Suppressor macrophage treated with lipopolysaccharide for 1 hour (primary cell): ENCODE data around the gene BABAM2.
"Not testable (repeated sequence)": the region's sequence is repeated elsewhere in the genome, so short reads cannot be mapped to it uniquely, and the experiment has no call there.

Source experiments
- DNase-seq, 3 donors: peaks; one replicate each; pipeline ENCODE4 v3.0.0-alpha.2; 2020 to 2022

The BABAM2 gene

DNA sequence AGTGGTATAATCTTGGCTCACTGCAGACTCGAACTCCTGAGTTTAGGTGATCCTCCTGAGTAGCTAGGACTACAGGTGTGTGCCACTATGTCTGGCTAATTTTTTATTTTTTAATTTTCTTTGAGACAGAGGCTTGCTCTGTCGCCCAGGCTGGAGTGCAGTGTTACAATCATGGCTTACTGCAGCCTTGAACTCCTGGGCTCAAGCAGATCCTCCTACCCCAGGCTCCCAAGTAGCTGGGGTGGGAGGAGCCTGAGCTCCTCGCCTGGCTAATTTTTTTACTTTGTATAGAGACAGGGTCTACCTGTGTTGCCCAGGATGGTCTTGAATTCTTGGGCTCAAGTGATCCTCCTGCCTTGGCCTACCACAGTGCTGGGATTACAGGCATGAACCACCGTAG is 62.5 kb downstream of the BABAM2 start:
- no peak for DNase-seq

GRCh38 chr2:27954221-27954673 is 63.7 kb downstream of the BABAM2 start:
- DNase-seq: peak in 1 of 3 donors; percentile 28

DNA sequence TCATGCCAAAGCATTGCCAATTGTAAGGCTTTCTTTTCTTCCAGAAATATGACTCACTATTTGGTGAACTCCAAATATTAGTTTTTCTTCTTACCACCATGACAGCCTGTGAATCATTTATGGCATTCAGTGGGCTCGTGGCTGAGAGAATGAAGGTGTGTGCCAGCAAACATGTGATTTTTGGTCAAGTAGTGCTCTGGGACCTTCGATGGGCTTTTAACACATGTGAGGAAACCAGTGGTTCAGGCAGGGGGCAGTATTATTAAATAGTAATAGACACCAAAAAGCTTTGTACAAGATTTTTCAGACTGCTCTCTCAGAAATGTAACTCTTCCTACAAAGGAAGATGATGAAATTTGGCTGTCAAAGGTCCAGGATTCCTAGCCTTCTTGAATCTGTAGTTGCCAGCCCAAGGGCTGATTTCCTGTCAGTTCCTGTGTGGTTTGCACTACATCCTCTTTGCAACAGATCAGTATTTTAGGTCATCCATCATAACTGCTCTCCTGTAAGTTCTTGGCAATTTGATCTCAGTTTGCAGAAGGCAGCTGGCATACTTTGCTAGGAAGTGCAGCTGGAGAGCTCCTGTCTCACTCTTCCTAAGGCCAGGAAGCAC is 64.3 kb downstream of the BABAM2 start:
- DNase-seq: peak; percentile 64 to 78 (median 66)

DNA sequence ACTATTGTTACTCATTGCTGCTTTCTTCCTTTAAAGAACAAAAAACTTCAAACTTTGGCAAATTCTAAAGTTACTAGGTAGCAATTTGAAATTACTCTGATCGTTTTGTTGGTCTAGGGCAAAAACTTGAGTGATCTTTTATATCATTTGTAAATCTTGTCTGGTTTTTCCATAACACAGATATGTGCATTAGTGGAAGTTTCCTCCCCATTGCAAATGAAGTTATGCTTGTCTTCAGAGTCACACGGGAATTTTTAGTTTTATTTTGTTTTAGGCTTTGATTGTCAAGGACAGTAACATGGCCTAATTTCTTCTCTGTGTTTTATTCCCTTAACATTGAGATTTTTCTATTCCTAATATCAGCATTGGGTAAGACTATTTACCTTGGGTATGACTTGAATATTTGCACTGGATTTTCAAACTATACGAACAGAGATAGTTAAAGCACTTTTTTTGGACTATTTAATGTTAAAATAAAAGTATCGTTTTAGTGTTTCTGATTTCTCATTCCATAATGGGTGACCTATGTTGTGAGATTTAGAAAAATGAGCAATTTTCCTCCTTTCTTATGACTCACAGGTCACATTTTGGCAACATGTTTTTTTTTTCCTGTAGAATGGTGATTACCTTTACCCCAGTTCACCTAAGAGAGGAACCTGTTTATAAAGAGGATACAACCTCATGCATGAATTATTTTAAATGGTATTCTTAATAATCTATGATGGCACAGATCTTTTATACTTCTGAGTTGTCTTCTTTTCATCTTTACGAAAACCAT is 65.0 kb downstream of the BABAM2 start:
- DNase-seq: peak in 2 of 3 donors; percentile 55 to 61

GRCh38 chr2:27956888-27957287 is 66.4 kb downstream of the BABAM2 start:
- peak; percentile 72 to 96 (median 94) for DNase-seq

- no peak for DNase-seq
Measured at GRCh38 chr2:27958711-27959378, 68.3 kb downstream of the BABAM2 start.

- DNase-seq: peak; percentile 35 to 65 (median 61)
Measured at GRCh38 chr2:27959496-27959895, 69.0 kb downstream of the BABAM2 start.

GRCh38 chr2:27960237-27960912 is 69.8 kb downstream of the BABAM2 start:
- peak in 1 of 3 donors; percentile 22 for DNase-seq

- DNase-seq: peak in 1 of 3 donors; percentile 17
Measured at GRCh38 chr2:27962006-27962405, 71.5 kb downstream of the BABAM2 start.

DNA sequence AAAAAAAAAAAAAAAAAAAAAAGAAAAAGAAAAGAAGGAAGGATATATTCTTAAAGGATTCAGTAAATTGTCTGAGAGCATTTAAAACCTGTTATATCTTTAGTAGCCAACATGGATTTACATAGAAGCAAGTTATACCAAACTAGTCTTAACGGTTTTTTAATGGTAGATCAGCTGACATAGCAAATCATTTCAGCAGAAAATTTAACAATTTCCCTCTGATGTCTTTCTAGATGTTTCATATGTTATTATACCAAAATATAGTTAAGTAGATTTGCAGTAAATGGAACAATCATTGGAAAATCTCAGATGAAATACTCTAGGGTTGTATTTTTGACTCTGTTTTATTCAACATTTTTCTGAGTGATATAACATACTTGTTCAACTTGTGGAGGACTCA is 72.9 kb downstream of the BABAM2 start:
- no peak for DNase-seq

- DNase-seq: no peak
Measured at GRCh38 chr2:27964067-27964466, 73.5 kb downstream of the BABAM2 start.

- no peak for DNase-seq
Measured at GRCh38 chr2:27965841-27966240, 75.3 kb downstream of the BABAM2 start.

DNA sequence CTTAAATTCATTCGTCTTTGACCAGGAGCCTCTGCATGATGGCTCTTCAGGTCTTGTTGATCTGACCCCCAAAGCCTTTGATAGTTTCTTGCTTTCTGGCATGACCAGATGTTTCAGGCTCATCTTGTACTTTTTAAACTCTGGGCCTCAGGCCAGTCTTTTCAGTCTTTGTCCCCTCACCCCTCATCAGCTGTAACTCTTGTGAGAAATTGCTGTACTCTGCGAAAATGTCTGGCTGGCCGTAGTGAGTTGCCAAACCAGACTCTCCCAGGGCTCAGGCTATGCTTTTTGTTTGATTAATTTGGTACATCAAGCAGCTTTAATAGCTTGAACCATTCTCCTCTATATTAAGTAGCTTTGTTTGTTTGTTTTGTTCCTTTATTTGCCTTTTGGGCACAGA is 75.9 kb downstream of the BABAM2 start:
- DNase-seq: no peak

DNA sequence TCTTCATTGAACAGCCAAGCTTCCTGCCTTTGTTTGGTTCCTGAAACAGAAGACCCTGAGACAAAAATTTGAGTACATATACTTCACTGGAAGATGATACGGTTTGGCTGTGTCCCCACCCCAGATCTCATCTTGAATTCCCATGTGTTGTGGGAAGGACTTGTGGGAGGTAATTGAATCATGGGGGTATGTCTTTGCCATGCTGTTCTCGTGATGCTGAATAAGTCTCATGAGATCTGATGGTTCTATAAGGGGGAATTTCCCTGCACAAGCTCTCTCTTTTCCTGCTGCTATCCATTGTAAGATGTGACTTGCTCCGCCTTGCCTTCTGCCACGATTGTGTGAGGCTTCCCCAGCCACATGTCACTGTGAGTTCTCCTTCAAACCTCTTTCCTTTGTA is 76.5 kb downstream of the BABAM2 start:
- peak; percentile 29 to 64 (median 52) for DNase-seq

DNA sequence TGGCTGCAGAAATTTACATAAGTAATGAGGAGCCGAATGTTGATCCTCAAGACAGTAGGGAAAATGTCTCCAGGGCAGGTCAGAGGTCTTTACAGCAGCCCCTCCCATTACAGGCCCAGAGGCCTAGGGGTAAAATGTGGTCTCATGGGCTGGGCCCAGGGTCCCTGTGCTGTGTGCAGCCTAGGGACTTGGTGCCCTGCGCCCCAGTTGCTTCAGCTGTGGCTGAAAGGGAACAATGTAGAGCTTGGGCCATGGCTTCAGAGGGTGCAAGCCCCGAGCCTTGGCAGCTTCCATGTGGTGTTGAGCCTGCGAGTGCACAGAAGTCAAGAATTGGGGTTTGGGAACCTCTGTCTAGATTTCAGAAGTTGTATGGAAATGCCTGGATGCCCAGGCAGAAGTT is 77.5 kb downstream of the BABAM2 start:
- DNase-seq: not testable (repeated sequence)

DNA sequence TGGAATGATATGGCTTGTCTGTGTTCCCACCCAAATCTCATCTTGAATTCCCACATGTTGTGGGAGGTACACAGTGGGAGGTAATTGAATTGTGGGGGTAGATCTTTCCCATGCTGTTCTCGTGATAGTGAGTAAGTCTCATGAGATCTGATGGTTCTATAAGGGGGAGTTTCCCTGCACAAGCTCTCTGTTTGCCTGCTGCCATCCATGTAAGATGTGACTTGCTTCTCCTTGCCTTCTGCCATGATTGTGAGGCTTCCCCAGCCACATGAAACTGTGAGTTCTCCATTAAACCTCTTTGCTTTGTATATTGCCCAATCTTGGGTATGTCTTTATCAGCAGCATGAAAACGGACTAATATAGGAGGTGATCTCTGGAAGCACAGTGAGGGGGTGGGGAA is 78.4 kb downstream of the BABAM2 start:
- not testable (repeated sequence) for DNase-seq

- DNase-seq: no peak
Measured at GRCh38 chr2:27972311-27972710, 81.8 kb downstream of the BABAM2 start.

- no peak for DNase-seq
Measured at GRCh38 chr2:27973592-27973991, 83.1 kb downstream of the BABAM2 start.

GRCh38 chr2:27976308-27976707 is 85.8 kb downstream of the BABAM2 start:
- no peak for DNase-seq

GRCh38 chr2:27977731-27978312 is 87.3 kb downstream of the BABAM2 start:
- peak; percentile 19 to 53 (median 45) for DNase-seq

GRCh38 chr2:27978761-27979160 is 88.2 kb downstream of the BABAM2 start:
- not testable (repeated sequence) for DNase-seq

- DNase-seq: no peak
Measured at GRCh38 chr2:27980242-27980641, 89.7 kb downstream of the BABAM2 start.

GRCh38 chr2:27984153-27984552 is 93.6 kb downstream of the BABAM2 start:
- DNase-seq: no peak
